Measurements from ENCODE around the gene WDR4.

- TF ChIP-seq CTCF (IDR thresholded peaks at IDR 0.05; ENCODE audit: low read depth, low read length) (no peak), POLR2A (IDR thresholded peaks at IDR 0.05; ENCODE audit: extremely low read depth, insufficient read length) (no peak), MAX (IDR thresholded peaks at IDR 0.05; ENCODE audit: low read depth, low read length) (no peak)
Measured at GRCh38 chr21:42887326-42887725, 8.0 kb upstream of the WDR4 start.
